HepG2 (cell line): ENCODE measurements around the gene INAFM1. TPM values are rescaled to one million over a fixed set of nuclear protein-coding genes. Genes with fewer than 3 reads are reported as not detected.
A peak's percentile ranks its signal among the peaks of the same experiment; 100 is the strongest.

ENCODE experiments used
- HOXA7 ChIP-seq: sonication (generic); formaldehyde crosslinking; IDR thresholded peaks from 2 replicates; pipeline ENCODE4 v1.8.1; 2022; ENCODE audit warnings: mild to moderate bottlenecking, missing genetic modification reagents, moderate library complexity
- MAF1 ChIP-seq: sonication (generic); formaldehyde crosslinking; IDR thresholded peaks from 2 replicates; pipeline ENCODE4 v1.5.0; 2020; ENCODE audit warnings: missing genetic modification reagents, borderline replicate concordance
- SRSF4 ChIP-seq: fragments of 200-400 bp; formaldehyde crosslinking; IDR thresholded peaks from one replicate; pipeline ENCODE4 v1.6.1; 2018; ENCODE audit warnings: mild to moderate bottlenecking, low read depth, low read length, moderate library complexity; ENCODE audit not compliant: poor library complexity, severe bottlenecking
- ZNF354B ChIP-seq: sonication (generic); formaldehyde crosslinking; IDR thresholded peaks from 2 replicates; pipeline ENCODE4 v1.8.0; 2022; ENCODE audit warnings: mild to moderate bottlenecking, missing genetic modification reagents
- ZNF674 ChIP-seq: sonication (generic); formaldehyde crosslinking; IDR thresholded peaks from 2 replicates; pipeline ENCODE4 v1.5.0; 2020; ENCODE audit warnings: low read depth, mild to moderate bottlenecking, missing genetic modification reagents
- ZNF883 ChIP-seq: sonication (generic); formaldehyde crosslinking; IDR thresholded peaks from 2 replicates; pipeline ENCODE4 v1.5.1; 2020; ENCODE audit warnings: mild to moderate bottlenecking, missing genetic modification reagents; ENCODE audit errors: not compliant biosample characterization
- polyA plus RNA-seq, 8 experiments: library from polyadenylated mRNA; depleted of rRNA in 3 of 8; stranded (reverse) in 7 of 8; unstranded in 1 of 8; fragments of >200 nt; fragmentation: Illumina TruSeq in 4 of 8; extraction: Trizol in 4 of 8; gene quantifications; 2 replicates each; pipeline versions ENCODE4 v1.2.1 to v1.2.3, GENCODE V29; 2011 to 2016; ENCODE audit warnings: low read depth in 4 of 8, missing spikeins in 1 of 8, mixed read lengths in 1 of 8; ENCODE audit not compliant: insufficient read depth in 1 of 8
- total RNA-seq, 5 experiments: library from RNA; depleted of rRNA; stranded (reverse); fragments of >200 nt; fragmentation: Illumina TruSeq; extraction: Trizol; gene quantifications; 2 replicates each; pipeline ENCODE4 v1.2.3, GENCODE V29; 2016; ENCODE audit warnings: low read depth in 1 of 5
- TF ChIP-seq, protein P1 (sequence below): sonication (generic); formaldehyde crosslinking; IDR thresholded peaks from one replicate; pipeline ENCODE4 v1.5.1; 2020; ENCODE audit warnings: mild to moderate bottlenecking, missing genetic modification reagents; ENCODE audit errors: not compliant biosample characterization
- TF ChIP-seq, protein P2 (sequence below): sonication (generic); formaldehyde crosslinking; IDR thresholded peaks from 2 replicates; pipeline ENCODE4 v1.4.0; 2020; ENCODE audit warnings: missing genetic modification reagents, mild to moderate bottlenecking, borderline replicate concordance
- TF ChIP-seq, protein P3 (sequence below): sonication (generic); formaldehyde crosslinking; IDR thresholded peaks from 2 replicates; pipeline ENCODE4 v1.5.1; 2020; ENCODE audit warnings: missing genetic modification reagents, mild to moderate bottlenecking, borderline replicate concordance
- TF ChIP-seq, protein P4 (sequence below): sonication (generic); formaldehyde crosslinking; IDR thresholded peaks from 2 replicates; pipeline ENCODE4 v1.8.1; 2022; ENCODE audit warnings: low read depth, mild to moderate bottlenecking, missing genetic modification reagents

The INAFM1 gene
- total and polyA plus RNA-seq, 2 of the 13 experiments (the other 11 are each of a cell fraction or from before 2014, with no cell fraction given) = 0.88 to 1.9 TPM

DNA sequence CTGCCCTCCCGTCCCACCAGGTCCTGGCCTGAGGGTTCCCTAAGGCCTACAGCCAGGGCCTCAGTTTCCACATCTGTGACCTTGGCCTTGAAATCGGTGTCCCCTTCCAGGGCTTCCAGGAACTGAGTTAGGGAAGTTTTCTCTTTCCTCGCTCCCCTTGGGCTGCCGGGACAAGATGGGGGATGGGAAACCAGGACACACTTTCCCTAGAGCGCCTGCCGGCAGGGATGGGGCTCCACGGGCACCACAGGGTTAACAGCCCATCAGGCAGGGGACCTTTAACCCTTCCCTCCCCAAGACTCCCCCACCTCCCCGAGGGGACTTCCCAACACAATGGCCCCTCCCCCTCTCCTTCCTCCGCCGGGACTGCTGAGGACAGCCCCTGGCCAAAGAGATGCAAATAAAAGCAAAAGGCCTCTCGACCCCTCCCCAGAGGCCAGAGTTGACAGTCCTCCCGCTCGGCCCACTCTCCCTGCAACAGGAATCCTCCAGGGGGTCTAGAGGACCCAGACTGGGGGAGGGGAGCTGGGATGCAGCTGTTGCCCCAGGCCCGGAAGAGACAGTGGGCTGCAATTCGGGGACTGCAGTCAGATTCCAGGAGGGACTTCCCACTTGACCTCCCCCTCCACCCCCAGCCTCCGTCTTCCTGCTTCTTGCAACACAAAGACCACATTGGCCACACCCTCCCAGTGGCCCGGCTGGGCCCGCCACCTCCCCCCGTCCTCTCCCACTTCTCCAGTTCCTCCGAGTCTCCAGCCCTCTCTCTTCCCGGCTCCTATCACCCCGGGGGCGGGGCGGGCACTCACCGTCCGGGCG, 47.1 kb upstream of the INAFM1 start (continued):
- TF ChIP-seq, protein P1, sequence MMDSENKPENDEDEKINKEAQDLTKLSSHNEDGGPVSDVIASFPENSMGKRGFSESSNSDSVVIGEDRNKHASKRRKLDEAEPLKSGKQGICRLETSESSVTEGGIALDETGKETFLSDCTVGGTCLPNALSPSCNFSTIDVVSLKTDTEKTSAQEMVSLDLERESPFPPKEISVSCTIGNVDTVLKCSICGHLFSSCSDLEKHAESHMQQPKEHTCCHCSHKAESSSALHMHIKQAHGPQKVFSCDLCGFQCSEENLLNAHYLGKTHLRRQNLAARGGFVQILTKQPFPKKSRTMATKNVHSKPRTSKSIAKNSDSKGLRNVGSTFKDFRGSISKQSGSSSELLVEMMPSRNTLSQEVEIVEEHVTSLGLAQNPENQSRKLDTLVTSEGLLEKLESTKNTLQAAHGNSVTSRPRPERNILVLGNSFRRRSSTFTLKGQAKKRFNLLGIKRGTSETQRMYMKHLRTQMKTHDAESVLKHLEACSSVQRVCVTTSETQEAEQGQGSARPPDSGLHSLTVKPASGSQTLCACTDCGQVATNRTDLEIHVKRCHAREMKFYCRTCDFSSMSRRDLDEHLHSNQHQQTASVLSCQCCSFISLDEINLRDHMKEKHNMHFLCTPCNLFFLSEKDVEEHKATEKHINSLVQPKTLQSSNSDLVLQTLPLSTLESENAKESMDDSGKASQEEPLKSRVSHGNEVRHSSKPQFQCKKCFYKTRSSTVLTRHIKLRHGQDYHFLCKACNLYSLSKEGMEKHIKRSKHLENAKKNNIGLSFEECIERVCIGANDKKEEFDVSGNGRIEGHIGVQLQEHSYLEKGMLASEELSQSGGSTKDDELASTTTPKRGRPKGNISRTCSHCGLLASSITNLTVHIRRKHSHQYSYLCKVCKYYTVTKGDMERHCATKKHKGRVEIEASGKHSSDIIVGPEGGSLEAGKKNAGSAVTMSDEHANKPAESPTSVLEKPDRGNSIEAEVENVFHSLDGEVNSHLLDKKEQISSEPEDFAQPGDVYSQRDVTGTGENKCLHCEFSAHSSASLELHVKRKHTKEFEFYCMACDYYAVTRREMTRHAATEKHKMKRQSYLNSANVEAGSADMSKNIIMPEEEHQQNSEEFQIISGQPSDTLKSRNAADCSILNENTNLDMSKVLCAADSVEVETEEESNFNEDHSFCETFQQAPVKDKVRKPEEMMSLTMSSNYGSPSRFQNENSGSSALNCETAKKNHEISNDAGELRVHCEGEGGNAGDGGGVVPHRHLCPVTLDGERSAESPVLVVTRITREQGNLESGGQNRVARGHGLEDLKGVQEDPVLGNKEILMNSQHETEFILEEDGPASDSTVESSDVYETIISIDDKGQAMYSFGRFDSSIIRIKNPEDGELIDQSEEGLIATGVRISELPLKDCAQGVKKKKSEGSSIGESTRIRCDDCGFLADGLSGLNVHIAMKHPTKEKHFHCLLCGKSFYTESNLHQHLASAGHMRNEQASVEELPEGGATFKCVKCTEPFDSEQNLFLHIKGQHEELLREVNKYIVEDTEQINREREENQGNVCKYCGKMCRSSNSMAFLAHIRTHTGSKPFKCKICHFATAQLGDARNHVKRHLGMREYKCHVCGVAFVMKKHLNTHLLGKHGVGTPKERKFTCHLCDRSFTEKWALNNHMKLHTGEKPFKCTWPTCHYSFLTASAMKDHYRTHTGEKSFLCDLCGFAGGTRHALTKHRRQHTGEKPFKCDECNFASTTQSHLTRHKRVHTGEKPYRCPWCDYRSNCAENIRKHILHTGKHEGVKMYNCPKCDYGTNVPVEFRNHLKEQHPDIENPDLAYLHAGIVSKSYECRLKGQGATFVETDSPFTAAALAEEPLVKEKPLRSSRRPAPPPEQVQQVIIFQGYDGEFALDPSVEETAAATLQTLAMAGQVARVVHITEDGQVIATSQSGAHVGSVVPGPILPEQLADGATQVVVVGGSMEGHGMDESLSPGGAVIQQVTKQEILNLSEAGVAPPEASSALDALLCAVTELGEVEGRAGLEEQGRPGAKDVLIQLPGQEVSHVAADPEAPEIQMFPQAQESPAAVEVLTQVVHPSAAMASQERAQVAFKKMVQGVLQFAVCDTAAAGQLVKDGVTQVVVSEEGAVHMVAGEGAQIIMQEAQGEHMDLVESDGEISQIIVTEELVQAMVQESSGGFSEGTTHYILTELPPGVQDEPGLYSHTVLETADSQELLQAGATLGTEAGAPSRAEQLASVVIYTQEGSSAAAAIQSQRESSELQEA = no peak
- no peak for TF ChIP-seq HOXA7 (CRISPR knock-in tag)
- TF ChIP-seq ZNF883 (CRISPR knock-in tag) = no peak
- no peak for TF ChIP-seq MAF1
- TF ChIP-seq, protein P2, sequence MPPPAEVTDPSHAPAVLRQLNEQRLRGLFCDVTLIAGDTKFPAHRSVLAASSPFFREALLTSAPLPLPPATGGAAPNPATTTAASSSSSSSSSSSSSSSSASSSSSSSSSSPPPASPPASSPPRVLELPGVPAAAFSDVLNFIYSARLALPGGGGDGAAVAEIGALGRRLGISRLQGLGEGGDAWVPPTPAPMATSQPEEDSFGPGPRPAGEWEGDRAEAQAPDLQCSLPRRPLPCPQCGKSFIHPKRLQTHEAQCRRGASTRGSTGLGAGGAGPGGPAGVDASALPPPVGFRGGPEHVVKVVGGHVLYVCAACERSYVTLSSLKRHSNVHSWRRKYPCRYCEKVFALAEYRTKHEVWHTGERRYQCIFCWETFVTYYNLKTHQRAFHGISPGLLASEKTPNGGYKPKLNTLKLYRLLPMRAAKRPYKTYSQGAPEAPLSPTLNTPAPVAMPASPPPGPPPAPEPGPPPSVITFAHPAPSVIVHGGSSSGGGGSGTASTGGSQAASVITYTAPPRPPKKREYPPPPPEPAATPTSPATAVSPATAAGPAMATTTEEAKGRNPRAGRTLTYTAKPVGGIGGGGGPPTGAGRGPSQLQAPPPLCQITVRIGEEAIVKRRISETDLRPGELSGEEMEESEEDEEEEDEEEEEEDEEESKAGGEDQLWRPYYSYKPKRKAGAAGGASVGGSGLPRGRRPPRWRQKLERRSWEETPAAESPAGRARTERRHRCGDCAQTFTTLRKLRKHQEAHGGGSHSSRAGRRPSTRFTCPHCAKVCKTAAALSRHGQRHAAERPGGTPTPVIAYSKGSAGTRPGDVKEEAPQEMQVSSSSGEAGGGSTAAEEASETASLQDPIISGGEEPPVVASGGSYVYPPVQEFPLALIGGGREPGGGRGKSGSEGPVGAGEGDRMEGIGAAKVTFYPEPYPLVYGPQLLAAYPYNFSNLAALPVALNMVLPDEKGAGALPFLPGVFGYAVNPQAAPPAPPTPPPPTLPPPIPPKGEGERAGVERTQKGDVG = 0 out of 2 replicates have a peak, but pooled peaks have one; percentile 11
- TF ChIP-seq, protein P3, sequence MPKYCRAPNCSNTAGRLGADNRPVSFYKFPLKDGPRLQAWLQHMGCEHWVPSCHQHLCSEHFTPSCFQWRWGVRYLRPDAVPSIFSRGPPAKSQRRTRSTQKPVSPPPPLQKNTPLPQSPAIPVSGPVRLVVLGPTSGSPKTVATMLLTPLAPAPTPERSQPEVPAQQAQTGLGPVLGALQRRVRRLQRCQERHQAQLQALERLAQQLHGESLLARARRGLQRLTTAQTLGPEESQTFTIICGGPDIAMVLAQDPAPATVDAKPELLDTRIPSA (CRISPR knock-in tag) = no peak
- TF ChIP-seq ZNF354B (CRISPR knock-in tag) = 0 out of 2 replicates have a peak, but pooled peaks have one; percentile 26
- peak; percentile 22; the same call in 1 of the 2 replicates for TF ChIP-seq ZNF674 (CRISPR knock-in tag)
- TF ChIP-seq, protein P4, sequence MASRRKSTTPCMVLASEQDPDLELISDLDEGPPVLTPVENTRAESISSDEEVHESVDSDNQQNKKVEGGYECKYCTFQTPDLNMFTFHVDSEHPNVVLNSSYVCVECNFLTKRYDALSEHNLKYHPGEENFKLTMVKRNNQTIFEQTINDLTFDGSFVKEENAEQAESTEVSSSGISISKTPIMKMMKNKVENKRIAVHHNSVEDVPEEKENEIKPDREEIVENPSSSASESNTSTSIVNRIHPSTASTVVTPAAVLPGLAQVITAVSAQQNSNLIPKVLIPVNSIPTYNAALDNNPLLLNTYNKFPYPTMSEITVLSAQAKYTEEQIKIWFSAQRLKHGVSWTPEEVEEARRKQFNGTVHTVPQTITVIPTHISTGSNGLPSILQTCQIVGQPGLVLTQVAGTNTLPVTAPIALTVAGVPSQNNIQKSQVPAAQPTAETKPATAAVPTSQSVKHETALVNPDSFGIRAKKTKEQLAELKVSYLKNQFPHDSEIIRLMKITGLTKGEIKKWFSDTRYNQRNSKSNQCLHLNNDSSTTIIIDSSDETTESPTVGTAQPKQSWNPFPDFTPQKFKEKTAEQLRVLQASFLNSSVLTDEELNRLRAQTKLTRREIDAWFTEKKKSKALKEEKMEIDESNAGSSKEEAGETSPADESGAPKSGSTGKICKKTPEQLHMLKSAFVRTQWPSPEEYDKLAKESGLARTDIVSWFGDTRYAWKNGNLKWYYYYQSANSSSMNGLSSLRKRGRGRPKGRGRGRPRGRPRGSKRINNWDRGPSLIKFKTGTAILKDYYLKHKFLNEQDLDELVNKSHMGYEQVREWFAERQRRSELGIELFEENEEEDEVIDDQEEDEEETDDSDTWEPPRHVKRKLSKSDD (CRISPR knock-in tag) = no peak
- TF ChIP-seq SRSF4 = no peak
